ENCODE measurements around the gene AVPR2.
A peak's percentile ranks its signal among the peaks of the same experiment; 100 is the strongest.

AVPR2 gene

DNA sequence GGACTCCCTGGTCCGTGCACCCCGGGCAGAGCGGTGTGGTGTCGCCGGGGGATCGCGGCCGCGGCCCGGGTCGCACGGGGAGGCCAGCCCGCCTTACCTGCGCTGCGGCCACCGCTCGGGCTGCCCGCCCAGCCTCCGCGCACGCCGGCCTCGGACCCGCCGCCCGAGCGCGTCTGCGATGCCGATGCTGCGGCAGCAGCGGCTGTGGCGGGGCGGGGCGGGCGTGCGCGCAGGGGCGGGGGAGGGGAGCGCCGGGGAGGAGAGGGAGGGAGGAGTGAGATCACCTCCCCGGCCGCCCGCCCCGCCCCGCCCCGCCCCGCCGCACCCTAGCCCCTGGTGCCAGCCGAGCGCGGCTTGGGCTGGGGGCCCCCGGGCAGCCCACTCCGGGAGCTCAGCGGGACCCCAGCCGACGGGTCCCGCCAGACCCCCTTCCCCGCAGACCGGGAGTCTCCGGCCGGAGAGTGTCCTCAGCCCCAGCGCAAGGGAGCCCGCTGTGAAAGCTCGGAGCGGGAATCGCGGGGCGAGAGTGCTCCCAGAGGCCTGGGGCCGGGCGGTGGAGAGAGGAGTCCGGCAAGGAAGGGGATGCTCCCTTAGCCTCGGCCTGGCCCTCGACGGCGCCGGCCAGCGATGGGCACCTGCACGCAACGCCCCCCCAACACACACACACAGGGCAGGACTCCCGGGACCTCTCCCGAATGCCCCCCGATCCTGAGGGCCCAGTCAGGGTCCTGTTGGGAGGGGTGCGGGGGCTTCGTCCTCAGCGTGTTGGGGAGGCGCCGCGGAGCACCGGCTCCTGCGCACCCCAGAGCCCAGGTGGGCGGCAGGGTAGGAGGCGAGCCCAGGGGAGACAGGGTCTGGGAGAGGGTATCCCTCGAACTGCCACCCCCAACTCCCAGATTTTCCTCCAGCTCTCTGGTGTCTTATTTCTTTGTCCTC lies 18.2 kb upstream of the AVPR2 start, which contains the start of gene L1CAM:
Gene L1CAM, minus strand, starts transcription at position 206 of the 936 bp plus-strand sequence. CDS start 10,337 bp downstream, outside the sequence.
- DNase-seq (ENCODE audit: low spot score) = peak; percentile 7

DNA sequence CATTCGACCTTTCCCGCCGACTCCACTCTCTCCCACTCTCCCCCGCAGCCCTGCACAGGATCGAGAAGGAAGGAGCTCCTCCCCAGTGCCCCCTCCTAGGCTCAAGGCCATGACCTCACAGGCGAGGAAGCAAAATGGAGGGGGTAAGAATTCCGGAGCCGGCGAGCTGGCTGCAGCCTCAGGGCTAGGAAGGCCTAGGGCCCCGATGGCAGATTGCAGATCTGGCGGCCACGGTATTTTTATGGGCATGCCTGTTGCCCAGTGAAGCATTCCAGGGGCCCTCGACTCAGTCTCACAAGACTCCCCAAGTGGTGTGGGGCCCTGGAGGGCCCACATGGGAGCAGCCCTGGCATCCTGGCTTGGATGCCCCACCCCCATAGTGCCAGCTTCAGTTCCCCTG lies 17.6 kb upstream of the AVPR2 start:
- no peak for DNase-seq (ENCODE audit: low spot score)

DNA sequence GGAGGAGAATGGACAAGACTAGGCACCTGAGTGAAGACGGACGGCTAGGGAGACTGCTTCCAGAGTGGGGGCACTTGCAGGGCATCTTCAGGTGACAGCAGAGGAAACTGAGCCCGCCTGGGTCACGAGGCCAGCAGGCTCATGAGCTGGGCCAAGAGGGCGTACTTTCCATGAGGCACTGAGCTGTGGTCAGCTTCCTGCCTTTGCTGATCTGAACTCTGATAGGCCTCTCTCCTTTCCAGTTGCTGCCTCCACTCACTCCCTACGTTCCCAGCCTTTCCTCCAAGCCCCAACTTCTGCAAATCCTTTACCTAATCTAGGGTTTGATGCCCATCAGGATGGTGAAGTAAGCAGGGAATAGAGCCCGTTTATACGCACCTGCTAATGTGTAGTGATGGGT lies 17.1 kb upstream of the AVPR2 start:
- no peak for DNase-seq (ENCODE audit: low spot score)

DNA sequence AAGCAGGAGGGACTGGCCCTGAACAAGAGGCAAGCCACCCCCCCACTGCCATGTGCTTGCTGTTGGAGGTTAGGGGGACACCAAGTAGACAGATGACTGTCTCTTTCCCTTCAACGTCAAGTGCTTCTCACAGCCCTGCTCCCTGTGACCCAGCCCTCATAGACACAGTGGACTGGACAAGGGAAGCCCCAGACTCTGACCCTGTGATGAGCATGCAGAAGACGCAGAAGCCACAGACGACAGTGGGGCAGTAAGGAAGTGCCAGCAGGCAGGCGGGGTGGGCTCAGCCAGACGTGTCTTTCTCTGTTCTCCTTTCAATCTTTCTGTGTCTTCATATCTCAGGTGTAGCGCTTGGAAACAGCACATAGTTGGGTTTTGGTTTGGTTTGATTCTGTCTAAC lies 16.1 kb upstream of the AVPR2 start:
- no peak for DNase-seq (ENCODE audit: low spot score)

DNA sequence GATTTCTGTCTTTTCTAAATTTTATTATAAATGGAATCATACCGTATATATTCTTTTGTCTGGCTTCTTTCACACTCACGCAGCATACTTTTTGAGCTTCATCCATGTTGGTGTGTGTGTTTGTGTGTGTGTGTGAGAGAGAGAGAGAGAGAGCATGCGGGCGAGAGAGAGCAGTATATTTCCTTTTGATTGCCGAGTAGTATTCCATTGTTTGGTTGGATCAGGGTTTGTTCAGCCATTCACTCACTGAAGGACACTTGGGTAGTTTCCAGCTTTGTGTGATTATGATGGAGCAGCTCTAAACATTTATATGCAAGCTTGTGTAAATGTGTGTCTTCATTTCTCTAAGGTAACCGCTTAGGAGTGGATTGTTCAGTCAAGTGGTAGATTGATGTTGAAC lies 15.3 kb upstream of the AVPR2 start:
- no peak for DNase-seq (ENCODE audit: low spot score)

DNA sequence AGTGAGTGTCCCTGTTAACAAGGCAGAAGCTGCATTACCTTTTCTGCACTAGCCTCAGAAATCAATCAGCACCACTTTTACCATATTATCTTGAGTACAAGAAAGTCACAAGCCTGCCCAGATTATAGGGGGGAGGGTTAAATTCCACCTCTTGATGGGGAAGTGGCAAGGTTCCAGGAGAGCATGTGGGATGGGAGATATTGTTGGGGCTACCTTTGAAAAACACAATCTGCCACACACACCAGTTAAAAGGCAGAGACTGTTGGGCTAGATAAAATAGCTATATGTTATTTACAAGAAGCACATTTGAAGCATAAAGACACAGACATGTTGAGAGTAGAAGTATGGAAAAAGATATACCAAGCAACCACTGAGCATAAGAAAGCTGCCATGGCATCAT lies 6.6 kb upstream of the AVPR2 start:
- no peak for DNase-seq (ENCODE audit: low spot score)

DNA sequence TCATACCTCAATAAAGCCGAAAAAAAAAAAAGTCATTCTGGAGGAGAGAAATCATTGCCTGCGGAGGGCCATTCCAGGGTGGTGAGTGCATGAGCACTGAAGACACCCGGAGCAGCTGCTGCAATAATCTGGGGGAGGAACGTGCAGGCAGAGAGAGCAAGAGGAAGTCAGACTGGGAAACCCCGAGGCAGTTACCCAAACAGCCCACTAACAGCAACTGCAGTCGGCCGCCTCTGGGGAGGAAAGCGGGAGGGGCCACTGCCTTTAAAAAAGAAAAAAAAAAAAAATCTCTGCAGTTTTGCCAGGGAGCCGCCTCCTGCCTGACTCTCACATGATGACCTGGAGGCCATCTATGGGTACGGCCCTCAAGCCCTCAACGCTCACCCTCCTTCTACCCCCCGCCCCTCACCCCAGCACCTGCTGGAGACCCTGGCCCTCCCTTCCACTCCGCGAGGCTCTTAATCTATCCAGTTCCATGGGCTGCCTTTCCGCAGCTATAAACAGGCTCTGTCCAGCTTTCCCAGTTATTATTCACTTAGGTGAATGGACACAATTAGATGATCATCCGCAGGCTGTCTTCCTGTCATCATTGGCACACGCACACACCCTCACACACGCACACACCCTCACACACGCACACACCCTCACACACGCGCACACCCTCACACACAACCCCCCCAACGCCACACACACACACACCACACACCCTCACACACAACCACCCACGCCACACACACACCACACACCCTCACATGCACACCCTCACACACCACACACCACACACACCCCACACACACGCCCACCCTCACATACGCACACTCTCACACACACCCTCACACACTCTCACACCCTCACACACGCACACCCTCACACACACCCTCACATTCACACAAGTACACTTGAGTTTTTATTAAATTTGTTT lies 3.4 kb upstream of the AVPR2 start:
- peak; percentile 64 for DNase-seq (ENCODE audit: low spot score)

DNA sequence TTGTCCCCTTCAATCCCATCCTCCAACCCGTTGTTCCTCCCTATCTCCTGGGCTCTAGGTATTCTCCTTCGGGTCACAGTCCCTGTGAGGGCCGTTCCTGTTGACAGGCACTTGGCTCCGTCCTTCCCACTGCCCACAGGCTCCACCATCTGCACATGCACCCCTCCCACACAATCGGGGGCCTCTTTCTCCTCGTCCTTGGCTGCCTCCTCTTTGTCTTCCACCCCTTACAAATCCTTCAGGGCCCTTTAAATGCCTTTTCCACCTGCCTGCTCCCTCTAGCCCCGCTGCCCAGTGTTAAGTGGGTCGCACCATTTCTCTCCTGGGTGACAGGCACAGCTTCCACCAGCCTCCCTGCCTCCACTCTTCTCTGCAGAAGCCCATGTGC lies 2.7 kb upstream of the AVPR2 start:
- DNase-seq (ENCODE audit: low spot score) = no peak

DNA sequence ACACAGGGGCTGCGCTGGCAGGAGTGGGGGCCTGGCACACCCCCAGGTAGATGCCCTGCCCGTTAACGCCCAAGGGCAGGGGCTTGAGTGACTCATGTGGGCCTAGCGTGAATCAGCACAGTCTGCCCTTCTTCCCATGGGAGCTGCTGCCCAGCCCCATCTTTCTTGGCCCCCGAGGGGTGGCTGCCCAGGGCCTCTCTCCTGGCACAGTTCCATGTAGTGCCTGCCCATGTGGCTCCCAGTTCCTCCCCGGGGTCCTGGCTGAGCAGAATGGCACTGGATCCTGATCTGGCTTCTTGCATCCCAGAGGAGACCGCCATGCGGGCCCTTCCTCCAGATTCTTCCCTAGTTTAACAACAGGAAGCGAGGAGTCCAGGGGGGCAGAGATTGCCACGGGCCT lies 2.1 kb upstream of the AVPR2 start:
- DNase-seq (ENCODE audit: low spot score) = no peak

DNA sequence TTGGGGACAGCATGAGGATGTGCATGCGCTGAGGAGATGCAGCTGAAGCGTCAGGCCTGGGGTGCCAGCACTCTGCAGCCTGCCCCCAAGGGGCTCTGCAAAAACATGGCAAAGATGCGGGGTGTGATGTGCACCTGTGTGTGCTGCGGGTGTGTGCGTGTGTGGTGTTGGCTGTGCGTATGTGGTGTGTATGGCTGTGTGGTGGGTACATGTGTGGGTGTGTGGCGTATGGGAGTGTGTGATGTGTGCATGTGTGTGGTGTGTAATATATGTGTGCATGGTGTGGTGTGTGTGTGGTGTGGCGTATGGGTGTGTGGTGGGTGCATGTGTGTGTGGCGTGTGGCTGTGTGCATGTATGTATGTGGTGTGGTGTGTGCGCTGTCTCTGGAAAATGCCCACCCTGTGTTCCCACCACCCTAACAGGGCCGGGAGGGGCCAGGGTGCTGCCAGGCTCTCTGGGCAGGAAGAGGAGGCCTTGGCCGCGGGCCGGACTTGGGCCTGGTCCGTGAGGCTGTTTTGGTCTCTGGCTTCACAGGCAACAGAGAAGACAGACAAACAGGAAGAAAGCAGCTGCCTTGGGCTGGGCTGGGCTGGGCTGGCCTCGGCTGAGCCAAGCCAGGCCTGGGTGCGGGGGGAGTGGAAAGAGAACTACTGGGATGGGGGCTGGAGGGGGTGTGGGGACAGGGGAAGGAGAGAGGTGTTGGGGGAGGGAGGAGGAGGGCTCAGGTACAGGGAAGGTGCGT lies 1.1 kb upstream of the AVPR2 start:
- no peak for DNase-seq (ENCODE audit: low spot score)

DNA sequence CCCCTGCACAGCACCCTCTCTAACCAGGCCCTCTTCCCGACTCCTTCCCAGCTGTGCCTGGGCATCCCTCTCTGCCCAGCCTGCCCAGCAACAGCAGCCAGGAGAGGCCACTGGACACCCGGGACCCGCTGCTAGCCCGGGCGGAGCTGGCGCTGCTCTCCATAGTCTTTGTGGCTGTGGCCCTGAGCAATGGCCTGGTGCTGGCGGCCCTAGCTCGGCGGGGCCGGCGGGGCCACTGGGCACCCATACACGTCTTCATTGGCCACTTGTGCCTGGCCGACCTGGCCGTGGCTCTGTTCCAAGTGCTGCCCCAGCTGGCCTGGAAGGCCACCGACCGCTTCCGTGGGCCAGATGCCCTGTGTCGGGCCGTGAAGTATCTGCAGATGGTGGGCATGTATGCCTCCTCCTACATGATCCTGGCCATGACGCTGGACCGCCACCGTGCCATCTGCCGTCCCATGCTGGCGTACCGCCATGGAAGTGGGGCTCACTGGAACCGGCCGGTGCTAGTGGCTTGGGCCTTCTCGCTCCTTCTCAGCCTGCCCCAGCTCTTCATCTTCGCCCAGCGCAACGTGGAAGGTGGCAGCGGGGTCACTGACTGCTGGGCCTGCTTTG lies 1.1 kb downstream of the AVPR2 start:
- DNase-seq (ENCODE audit: low spot score) = no peak

DNA sequence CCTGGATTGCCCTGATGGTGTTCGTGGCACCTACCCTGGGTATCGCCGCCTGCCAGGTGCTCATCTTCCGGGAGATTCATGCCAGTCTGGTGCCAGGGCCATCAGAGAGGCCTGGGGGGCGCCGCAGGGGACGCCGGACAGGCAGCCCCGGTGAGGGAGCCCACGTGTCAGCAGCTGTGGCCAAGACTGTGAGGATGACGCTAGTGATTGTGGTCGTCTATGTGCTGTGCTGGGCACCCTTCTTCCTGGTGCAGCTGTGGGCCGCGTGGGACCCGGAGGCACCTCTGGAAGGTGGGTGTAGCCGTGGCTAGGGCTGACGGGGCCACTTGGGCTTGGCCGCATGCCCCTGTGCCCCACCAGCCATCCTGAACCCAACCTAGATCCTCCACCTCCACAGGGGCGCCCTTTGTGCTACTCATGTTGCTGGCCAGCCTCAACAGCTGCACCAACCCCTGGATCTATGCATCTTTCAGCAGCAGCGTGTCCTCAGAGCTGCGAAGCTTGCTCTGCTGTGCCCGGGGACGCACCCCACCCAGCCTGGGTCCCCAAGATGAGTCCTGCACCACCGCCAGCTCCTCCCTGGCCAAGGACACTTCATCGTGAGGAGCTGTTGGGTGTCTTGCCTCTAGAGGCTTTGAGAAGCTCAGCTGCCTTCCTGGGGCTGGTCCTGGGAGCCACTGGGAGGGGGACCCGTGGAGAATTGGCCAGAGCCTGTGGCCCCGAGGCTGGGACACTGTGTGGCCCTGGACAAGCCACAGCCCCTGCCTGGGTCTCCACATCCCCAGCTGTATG lies 1.8 kb downstream of the AVPR2 start:
- no peak for DNase-seq (ENCODE audit: low spot score)

DNA sequence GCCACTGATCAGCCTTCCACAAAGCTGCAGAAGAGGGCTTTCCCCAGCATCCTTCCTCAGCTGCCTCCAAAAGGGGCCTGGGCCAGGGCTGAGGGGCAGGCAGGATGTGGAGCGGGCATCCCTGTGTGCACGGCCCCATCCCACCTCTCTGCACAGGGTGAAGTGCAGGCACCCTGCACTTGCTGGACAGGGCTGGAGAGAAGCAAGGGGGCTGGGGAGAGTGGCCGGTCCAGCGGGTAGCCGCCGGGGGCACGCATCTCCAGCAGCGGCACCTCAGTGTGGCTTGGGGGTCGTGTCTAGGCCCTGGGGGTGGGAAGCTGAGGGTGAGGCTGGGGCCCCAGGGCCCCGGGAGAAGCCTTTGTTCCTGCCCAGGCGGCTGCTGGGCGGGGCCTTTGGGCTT lies 3.0 kb downstream of the AVPR2 start:
- no peak for DNase-seq (ENCODE audit: low spot score)

DNA sequence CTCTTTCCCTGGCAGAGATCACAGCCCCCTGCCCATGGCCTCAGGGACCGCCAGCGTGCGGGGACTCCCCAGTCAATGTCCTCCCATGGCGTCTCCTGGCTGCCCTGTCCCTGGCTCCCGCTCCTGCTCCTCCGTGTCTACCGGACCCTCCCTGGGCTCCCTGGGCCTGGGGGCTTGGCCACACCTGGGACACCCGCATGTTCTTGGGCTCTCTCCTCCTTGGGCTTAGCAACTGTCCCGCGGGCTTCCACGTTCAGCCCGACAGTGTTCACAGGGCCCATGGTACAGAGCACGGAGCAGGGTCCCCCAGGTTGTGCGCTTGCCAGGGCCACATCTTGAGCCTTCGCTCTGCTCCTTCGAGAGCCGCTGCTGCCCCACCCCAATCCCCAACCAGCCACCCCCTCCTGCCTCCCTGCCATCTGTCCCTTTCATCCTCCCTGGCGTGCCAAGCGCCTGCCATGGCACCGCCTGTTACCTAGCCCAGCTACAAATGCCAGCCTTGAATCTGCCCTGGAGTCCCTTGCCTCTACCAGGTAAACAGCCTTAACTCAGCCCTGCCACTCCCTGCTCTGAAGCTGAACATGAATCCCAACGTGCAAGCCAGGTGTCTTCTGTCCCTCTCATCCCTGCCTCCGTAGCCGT lies 3.9 kb downstream of the AVPR2 start:
- no peak for DNase-seq (ENCODE audit: low spot score)

DNA sequence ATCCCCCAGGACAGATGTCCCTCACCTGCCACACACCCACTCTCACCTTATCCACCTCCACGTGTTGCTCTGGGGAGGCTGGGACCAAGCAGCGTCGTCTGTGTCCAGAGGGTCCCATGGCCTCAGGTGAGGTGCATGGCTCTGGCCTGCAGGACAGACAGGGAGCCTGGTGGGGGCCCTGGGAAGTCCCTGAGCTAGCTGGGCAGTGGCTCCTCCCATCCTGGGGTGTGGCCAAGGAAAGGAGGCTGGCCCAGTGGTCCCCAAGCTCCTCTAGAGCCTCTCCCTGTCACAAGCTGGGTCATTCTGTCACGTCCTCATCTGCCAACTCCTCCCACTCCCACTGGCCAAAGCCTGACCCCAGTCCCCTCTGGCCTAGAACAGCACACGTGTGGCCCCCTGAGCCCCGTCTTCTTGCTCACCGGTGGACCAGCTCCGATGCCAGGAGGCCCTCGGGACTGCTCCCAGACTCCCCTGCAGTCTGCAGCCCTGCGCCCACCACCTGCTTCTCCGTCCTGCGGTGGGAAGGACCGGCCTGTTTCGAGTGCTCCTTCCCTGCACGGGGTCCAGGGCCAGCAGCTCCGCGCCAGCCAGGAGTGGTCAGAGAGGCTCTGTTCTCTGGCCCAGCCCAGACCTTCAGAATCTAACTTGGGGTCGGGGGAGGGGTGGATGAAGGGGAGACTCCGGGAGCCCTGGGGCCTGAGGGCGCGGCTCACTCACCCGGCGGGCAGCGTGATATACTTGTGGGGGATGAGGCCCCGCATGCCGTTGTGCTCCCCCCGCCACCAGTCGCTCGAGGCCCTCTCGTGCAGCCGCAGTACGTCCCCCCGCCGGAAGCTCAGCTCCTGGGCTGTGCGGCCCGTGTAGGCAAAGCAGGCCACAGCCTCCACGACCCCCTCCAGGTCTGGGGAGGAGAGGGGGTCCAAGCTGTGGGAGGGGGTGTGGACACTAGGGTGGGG lies 4.8 kb downstream of the AVPR2 start:
- DNase-seq (ENCODE audit: low spot score) = no peak

DNA sequence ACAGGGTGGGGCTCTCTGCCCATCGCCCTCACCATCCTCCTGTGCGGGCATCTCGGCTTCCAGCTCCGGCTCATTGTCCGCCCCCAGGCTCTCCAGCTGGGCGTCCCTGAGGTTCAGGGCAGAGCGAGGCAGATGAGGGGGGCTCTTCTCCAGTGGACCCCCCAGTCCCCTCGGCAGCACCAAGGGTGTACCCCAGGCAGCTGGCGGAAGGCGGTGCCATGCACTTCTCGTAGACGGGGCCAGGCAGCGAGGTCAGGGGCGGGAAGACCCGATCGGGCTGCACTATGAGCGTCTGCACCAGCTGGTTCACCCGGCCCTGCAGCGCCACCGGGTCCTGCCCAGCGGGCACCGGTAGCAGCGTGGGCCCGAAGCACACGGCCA lies 5.5 kb downstream of the AVPR2 start:
- no peak for DNase-seq (ENCODE audit: low spot score)

DNA sequence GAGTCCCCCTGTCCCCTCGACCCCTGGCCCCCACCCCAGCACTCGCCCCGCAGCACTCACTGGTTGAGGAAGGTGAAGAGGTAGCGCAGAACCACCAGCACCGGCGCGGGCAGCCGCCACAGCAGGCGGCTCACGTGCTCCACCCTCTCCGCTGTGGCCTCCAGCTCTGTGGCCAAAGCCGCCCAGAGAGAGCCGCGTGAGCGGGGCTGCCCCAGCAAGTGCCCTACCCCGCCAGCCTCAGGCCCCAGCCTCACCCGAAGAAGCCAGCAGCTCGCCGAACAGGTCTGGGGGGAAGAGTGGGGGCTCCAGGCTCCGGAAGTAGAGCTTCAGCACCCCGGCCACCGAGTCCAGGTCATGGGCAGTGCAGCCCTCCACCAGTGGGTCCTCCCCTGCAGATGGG lies 6.0 kb downstream of the AVPR2 start:
- DNase-seq (ENCODE audit: low spot score) = no peak

DNA sequence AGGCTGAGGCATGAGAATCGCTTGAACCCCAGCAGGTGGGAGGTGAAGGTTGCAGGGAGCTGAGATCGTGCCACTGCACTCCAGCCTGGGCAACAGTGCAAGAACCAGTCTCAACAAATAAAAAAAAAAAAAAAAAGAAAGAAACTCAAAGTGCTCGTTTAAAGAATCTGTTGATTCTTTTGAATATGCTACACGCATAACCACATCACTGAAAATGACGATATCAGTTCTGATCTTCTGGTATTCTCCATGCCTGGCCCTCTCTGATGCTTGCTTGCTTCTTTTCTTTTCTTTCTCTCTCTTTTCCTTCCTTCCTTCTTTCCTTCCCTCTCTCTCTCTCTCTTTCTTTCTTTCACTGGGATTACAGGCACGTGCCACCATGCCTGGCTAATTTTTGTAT lies 7.3 kb downstream of the AVPR2 start:
- no peak for DNase-seq (ENCODE audit: low spot score)

DNA sequence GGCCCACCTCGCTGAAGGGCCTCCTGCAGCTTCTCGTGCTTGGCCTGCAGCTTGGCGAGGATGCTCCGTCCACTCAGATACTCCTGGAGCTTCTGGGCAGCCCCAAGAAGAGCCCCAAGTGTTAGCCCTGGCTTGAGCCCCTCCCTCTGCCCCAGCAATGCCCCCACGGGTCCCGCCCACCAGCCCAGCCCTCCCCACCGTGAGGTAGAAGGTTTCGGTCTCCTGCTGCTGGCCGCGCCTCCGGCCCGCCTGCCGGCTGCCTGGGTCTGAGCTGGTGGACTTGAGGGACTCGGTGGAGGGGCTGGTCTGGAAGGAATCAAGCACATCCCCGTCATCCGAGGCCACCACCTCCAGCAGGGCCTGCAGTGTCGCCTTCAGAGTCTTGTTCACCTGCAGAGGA lies 8.7 kb downstream of the AVPR2 start:
- DNase-seq (ENCODE audit: low spot score) = no peak
